AG04450 (cell line): ENCODE data around the gene SH2D6. TPM values are rescaled to one million over a fixed set of nuclear protein-coding genes. Genes with fewer than 3 reads are reported as not detected.

Source experiments
- CTCF ChIA-PET: fragments of 300-600, 350-600 bp; formaldehyde crosslinking; extraction: SDS; loops from one replicate; lab custom pipeline; 2022; ENCODE audit warnings: antibody characterized with exemption, inconsistent platforms; lab: Charles Lee
- POLR2A ChIA-PET: fragments of 350-600 bp; formaldehyde crosslinking; extraction: SDS; loops from one replicate; lab custom pipeline; 2021; ENCODE audit warnings: antibody characterized with exemption, inconsistent platforms; lab: Yijun Ruan, JAX
- DNase-seq: peaks from one replicate; pipeline ENCODE4 v3.0.0-alpha.2; 2011; ENCODE audit warnings: low read depth, low spot score
- H3K27ac ChIP-seq: one replicate; pipeline ENCODE4 v1.5.1; 2012; ENCODE audit warnings: low read depth, low read length, control low read depth
- H3K27me3 ChIP-seq: one replicate; pipeline ENCODE4 v1.6.0; 2012; ENCODE audit warnings: low read length; ENCODE audit not compliant: control insufficient read depth, insufficient read depth
- H3K4me3 ChIP-seq: 2 replicates; pipeline ENCODE4 v1.5.1; 2011; ENCODE audit warnings: mild to moderate bottlenecking, low read depth, low read length, control low read depth
- H3K9me3 ChIP-seq: 2 replicates; pipeline ENCODE4 v1.5.1; 2012; ENCODE audit warnings: low read length; ENCODE audit not compliant: control insufficient read depth, insufficient read depth
- polyA plus RNA-seq: library from polyadenylated mRNA; depleted of rRNA; stranded (reverse); fragments of >200 nt; gene quantifications from 2 replicates; pipeline ENCODE4 v1.2.3, GENCODE V29; 2011
- TF ChIP-seq, protein P1 (sequence below): IDR thresholded peaks from 2 replicates; pipeline ENCODE4 v1.5.1; 2011; ENCODE audit warnings: low read depth, low read length, control low read depth, inconsistent platforms

The SH2D6 gene
- polyA plus RNA-seq, 1 experiment, result 0.10 TPM

GRCh38 chr2:85455552-85456090 is 37.1 kb downstream of the SH2D6 start:
- Histone ChIP-seq H3K4me3 (no peak overlapping the region), H3K27me3 (no peaks in the 10 kb centered on the region), H3K27ac (no peak overlapping the region), H3K9me3 (no peaks in the 10 kb centered on the region)
- ChIA-PET POLR2A (interaction anchor here (1.8 kb wide), 1 partner anchor 83 kb away, joined by 8 read pairs; the partner anchor contains the start of gene MAT2A), CTCF (interaction anchor here (0.6 kb wide), 1 partner anchor 189 kb away, joined by 3 read pairs; no protein-coding TSS in a partner anchor)
- TF ChIP-seq, protein P1, sequence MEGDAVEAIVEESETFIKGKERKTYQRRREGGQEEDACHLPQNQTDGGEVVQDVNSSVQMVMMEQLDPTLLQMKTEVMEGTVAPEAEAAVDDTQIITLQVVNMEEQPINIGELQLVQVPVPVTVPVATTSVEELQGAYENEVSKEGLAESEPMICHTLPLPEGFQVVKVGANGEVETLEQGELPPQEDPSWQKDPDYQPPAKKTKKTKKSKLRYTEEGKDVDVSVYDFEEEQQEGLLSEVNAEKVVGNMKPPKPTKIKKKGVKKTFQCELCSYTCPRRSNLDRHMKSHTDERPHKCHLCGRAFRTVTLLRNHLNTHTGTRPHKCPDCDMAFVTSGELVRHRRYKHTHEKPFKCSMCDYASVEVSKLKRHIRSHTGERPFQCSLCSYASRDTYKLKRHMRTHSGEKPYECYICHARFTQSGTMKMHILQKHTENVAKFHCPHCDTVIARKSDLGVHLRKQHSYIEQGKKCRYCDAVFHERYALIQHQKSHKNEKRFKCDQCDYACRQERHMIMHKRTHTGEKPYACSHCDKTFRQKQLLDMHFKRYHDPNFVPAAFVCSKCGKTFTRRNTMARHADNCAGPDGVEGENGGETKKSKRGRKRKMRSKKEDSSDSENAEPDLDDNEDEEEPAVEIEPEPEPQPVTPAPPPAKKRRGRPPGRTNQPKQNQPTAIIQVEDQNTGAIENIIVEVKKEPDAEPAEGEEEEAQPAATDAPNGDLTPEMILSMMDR, result no peak
- DNase-seq, result no peak

DNA sequence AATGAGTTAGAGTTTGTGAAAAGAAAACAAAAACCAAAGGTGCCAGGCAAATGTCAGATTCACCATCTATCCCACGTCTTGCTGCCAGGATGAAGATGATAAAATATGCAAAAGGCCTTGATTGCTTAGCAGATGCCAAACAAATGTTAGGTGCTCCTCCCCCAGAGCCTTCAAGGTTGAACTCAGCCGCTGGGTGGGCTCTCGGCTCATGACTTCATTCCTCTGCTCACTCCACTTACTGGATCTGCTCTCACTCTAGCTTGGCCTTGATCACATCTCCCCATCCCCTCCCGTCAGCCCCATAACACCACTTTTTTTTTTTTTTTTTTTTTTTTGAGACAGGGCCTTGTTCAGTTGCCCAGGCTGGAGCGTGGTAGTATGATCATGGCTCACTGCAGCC is 38.5 kb downstream of the SH2D6 start:
- ChIA-PET CTCF (no interaction called here), POLR2A (no interaction called here)
- Histone ChIP-seq H3K9me3 (no peaks in the 10 kb centered on the region), H3K27me3 (no peaks in the 10 kb centered on the region), H3K4me3 (no peak overlapping the region), H3K27ac (no peak overlapping the region)
- TF ChIP-seq, protein P1, result no peak
- no peak for DNase-seq

DNA sequence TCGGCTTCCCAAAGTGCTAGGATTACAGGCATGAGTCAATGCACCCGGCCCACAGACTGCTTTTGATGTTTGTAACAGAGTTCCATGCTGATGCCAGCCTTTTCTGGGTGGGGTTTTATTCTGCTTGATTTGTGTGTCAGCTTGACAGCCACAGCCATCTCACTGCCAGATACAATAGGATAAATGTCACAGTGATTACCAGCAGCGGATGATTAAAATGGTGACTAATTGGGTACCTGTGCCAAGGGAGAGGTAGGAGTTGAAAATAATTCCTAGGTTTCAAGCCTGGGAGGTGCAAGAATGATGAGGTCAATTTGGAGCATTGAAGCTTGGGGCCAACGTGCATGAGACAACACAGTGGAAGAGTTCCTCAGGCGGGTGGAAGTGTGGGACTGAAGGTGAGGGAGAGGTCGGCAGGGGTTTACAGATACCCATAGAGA is 39.4 kb downstream of the SH2D6 start:
- no peak for DNase-seq
- no peaks in the 10 kb centered on the region for H3K27me3 ChIP-seq
- H3K9me3 ChIP-seq, result no peaks in the 10 kb centered on the region
- ChIA-PET CTCF (no interaction called here), POLR2A (no interaction called here)
- no peak overlapping the region for H3K4me3 ChIP-seq
- no peak overlapping the region for H3K27ac ChIP-seq
- TF ChIP-seq, protein P1, result no peak

GRCh38 chr2:85458601-85459563 is 40.4 kb downstream of the SH2D6 start:
- TF ChIP-seq, protein P1, result no peak
- H3K4me3 ChIP-seq, result no peak overlapping the region
- no peak for DNase-seq
- no peak overlapping the region for H3K27ac ChIP-seq
- H3K9me3 ChIP-seq, result no peaks in the 10 kb centered on the region
- CTCF ChIA-PET, result no interaction called here
- H3K27me3 ChIP-seq, result no peaks in the 10 kb centered on the region
- POLR2A ChIA-PET, result no interaction called here

DNA sequence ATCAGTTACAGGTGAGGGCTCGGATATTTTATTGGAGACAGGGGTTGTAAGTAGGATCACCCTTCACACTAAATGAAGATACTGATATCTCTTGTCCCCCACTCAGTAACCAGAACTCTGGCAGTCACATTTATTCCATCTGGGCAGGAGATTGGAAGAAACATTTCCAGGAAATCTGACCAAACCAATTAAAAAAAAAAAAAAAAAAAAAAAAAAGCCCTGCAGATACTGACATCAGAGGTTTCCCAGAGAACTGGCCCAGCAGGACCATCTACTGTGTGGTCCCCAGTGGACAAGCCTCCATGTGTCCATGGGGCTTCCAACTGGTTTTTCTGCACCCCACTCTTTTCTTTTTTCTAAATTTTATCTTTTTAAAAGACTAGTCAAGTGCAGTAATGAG is 41.3 kb downstream of the SH2D6 start:
- Histone ChIP-seq H3K27me3 (no peaks in the 10 kb centered on the region), H3K9me3 (no peaks in the 10 kb centered on the region), H3K4me3 (no peak overlapping the region), H3K27ac (no peak overlapping the region)
- no peak for DNase-seq
- TF ChIP-seq, protein P1, result no peak
- ChIA-PET CTCF (no interaction called here), POLR2A (no interaction called here)
